Fibroblast of lung (primary cell): ENCODE results near the gene JMJD6. TPM values are rescaled to one million over a fixed set of nuclear protein-coding genes. Genes with fewer than 3 reads are reported as not detected.

Experiments used
- DNase-seq, 2 donors: peaks; one replicate each; pipeline versions ENCODE4 v3.0.0 to v3.0.0-alpha.2; 2010; ENCODE audit warnings: low read depth in 2 of 2
- H2AFZ ChIP-seq: 2 replicates; pipeline ENCODE4 v1.5.1; 2012; ENCODE audit warnings: low read length, control low read depth, inconsistent platforms
- H3K27ac ChIP-seq: 2 replicates; pipeline ENCODE4 v1.5.1; 2011; ENCODE audit warnings: low read length, control low read depth; ENCODE audit not compliant: insufficient read depth
- H3K27me3 ChIP-seq: 2 replicates; pipeline ENCODE4 v1.5.1; 2011; ENCODE audit warnings: mild to moderate bottlenecking, low read length; ENCODE audit not compliant: control insufficient read depth, insufficient read depth
- H3K36me3 ChIP-seq: 2 replicates; pipeline ENCODE4 v1.5.1; 2011; ENCODE audit warnings: low read length; ENCODE audit not compliant: control insufficient read depth, insufficient read depth
- H3K4me1 ChIP-seq: 2 replicates; pipeline ENCODE4 v1.5.1; 2011; ENCODE audit warnings: low read length; ENCODE audit not compliant: control insufficient read depth, insufficient read depth; ENCODE audit errors: extremely low read depth
- H3K4me2 ChIP-seq: 2 replicates; pipeline ENCODE4 v1.5.1; 2011; ENCODE audit warnings: low read length, control low read depth; ENCODE audit not compliant: insufficient read depth; ENCODE audit errors: extremely low read depth
- H3K4me3 ChIP-seq, 4 experiments: fragments of 200-600 bp in 1 of 4; sonication (generic) in 1 of 4; replicated peaks in 1 of 4; 2 replicates each; pipeline ENCODE4 v1.5.1; 2011 to 2016; ENCODE audit warnings: low read length in 4 of 4, low read depth in 3 of 4, mild to moderate bottlenecking in 3 of 4, control low read depth in 2 of 4, inconsistent platforms in 1 of 4, mixed read lengths in 1 of 4; ENCODE audit not compliant: insufficient read depth in 1 of 4; ENCODE audit errors: control extremely low read depth in 1 of 4
- H3K79me2 ChIP-seq: 2 replicates; pipeline ENCODE4 v1.5.1; 2012; ENCODE audit warnings: mild to moderate bottlenecking, low read length, inconsistent platforms; ENCODE audit not compliant: control insufficient read depth, insufficient read depth
- H3K9ac ChIP-seq: 2 replicates; pipeline ENCODE4 v1.5.1; 2011; ENCODE audit warnings: mild to moderate bottlenecking, low read length, control low read depth; ENCODE audit not compliant: insufficient read depth
- H3K9me3 ChIP-seq: 2 replicates; pipeline ENCODE4 v1.5.1; 2012; ENCODE audit warnings: low read depth, low read length; ENCODE audit not compliant: control insufficient read depth, insufficient read depth
- H4K20me1 ChIP-seq: 2 replicates; pipeline ENCODE4 v1.5.1; 2011; ENCODE audit warnings: low read length; ENCODE audit not compliant: control insufficient read depth, insufficient read depth; ENCODE audit errors: extremely low read depth
- EZH2 ChIP-seq: IDR thresholded peaks from 2 replicates; pipeline ENCODE4 v1.5.1; 2012; ENCODE audit warnings: low read length, control low read depth, mild to moderate bottlenecking; ENCODE audit errors: missing control alignments
- polyA plus RNA-seq, 2 donors: library from polyadenylated mRNA; depleted of rRNA in 1 of 2; stranded (reverse) in 1 of 2; unstranded in 1 of 2; fragments of >200 nt; gene quantifications; 2 replicates each; pipeline ENCODE4 v1.2.1, GENCODE V29; 2011 to 2012; ENCODE audit warnings: missing spikeins in 1 of 2
- total RNA-seq: library from RNA; depleted of rRNA; stranded (reverse); fragments of >200 nt; gene quantifications from 2 replicates; pipeline ENCODE4 v1.2.1, GENCODE V29; 2014
- TF ChIP-seq, protein P1 (sequence below), 2 donors: IDR thresholded peaks in 1 of 2; conservative IDR thresholded peaks in 1 of 2; 1 replicate in 1 of 2; 2 replicates in 1 of 2; pipeline ENCODE4 v1.5.1; 2011 to 2012; ENCODE audit warnings: low read length in 2 of 2, control low read depth in 1 of 2, inconsistent platforms in 1 of 2, low read depth in 1 of 2, mild to moderate bottlenecking in 1 of 2

JMJD6 gene
- total and polyA plus RNA-seq, 2 donors (not counting 1 experiment from before 2014, with no cell fraction given), result 16.2 to 17.7 TPM

DNA sequence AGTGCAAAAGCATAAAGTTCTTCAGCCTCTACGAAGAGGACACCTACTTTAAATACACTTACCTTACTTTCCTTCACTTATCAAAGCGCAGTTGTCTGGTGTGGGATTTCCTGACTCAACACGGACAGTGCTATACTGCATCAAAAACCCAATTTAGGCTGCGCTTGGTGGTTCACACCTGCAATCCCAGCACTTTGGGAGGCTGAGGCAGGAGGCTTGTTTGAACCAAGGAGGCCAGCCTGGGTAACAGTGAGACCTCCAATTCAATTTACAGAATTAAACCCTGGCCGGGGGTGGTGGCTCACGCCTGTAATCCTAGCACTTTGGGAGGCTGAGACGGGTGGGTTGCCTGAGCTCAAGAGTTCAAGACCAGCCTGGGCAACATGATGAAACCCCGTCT lies 4.1 kb downstream of the JMJD6 start:
- no peak overlapping the region for H3K9ac ChIP-seq
- H3K4me3 ChIP-seq, result no peak overlapping the region
- no peaks in the 10 kb centered on the region for H3K9me3 ChIP-seq
- H3K79me2 ChIP-seq, result peaks cover 39% of the 10 kb centered on the region
- H3K27me3 ChIP-seq, result no peaks in the 10 kb centered on the region
- no peak overlapping the region for H2AFZ ChIP-seq
- H3K36me3 ChIP-seq, result peaks cover 16% of the 10 kb centered on the region
- H3K4me1 ChIP-seq, result no peaks in the 10 kb centered on the region
- no peak overlapping the region for H3K4me2 ChIP-seq
- no peak overlapping the region for H3K27ac ChIP-seq
- no peak for TF ChIP-seq EZH2
- TF ChIP-seq, protein P1, sequence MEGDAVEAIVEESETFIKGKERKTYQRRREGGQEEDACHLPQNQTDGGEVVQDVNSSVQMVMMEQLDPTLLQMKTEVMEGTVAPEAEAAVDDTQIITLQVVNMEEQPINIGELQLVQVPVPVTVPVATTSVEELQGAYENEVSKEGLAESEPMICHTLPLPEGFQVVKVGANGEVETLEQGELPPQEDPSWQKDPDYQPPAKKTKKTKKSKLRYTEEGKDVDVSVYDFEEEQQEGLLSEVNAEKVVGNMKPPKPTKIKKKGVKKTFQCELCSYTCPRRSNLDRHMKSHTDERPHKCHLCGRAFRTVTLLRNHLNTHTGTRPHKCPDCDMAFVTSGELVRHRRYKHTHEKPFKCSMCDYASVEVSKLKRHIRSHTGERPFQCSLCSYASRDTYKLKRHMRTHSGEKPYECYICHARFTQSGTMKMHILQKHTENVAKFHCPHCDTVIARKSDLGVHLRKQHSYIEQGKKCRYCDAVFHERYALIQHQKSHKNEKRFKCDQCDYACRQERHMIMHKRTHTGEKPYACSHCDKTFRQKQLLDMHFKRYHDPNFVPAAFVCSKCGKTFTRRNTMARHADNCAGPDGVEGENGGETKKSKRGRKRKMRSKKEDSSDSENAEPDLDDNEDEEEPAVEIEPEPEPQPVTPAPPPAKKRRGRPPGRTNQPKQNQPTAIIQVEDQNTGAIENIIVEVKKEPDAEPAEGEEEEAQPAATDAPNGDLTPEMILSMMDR (conservative IDR thresholded peaks at IDR 0.05 in 1 of 2, IDR thresholded peaks at IDR 0.05 in 1 of 2; ENCODE audit: low read depth in 1 of 2, low read length in 2 of 2), result no peak
- no peak for DNase-seq
- no peaks in the 10 kb centered on the region for H4K20me1 ChIP-seq

DNA sequence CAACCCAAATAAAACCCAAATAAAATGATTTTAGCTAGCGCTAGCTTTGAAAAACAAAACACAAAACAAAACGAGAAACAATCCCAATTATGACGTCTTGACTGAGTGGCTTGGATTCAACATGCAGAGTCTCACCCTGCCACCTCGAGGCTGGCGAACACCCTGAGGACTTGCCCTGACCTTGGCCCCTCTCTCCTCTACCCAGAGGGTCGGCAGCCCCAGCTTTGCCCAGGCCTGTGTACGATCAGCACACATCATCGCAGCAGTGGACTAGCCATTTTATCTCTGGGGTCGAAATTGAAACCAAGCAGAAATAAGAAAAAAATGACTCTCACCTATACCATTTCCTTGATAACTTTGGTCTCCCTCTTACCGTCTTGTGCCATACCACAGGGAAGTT lies 4.9 kb downstream of the JMJD6 start:
- Histone ChIP-seq H3K79me2 (peaks cover 34% of the 10 kb centered on the region), H3K27ac (no peak overlapping the region), H3K4me3 (no peak overlapping the region), H3K27me3 (no peaks in the 10 kb centered on the region), H3K9me3 (no peaks in the 10 kb centered on the region), H3K36me3 (peaks cover 16% of the 10 kb centered on the region), H3K4me1 (peaks cover 2% of the 10 kb centered on the region), H2AFZ (no peak overlapping the region), H3K4me2 (no peak overlapping the region), H3K9ac (no peak overlapping the region), H4K20me1 (no peaks in the 10 kb centered on the region)
- DNase-seq, result no peak
- no peak for TF ChIP-seq EZH2
- TF ChIP-seq, protein P1 (conservative IDR thresholded peaks at IDR 0.05 in 1 of 2, IDR thresholded peaks at IDR 0.05 in 1 of 2; ENCODE audit: low read depth in 1 of 2, low read length in 2 of 2), result no peak

DNA sequence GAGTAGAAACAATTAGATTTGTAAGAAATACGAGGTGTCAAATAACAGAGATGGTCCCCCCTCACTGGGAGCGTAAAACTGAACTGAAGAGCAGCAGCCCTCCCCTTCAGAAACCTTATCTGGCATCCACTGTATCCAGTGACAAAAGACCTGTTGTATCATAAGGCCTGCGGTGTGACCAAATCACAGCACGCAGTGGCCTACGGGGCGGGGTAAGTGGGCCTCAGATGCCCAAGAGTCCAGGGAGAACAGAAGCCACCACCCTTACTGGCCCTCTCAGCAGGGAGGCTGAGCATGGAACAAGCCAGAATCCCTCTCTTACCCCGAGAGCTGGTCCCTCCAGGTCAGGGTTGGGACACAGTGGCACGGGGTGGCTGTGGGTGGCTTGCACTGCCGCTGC lies 5.5 kb downstream of the JMJD6 start:
- H3K4me1 ChIP-seq, result peaks cover 6% of the 10 kb centered on the region
- peaks cover 16% of the 10 kb centered on the region for H3K36me3 ChIP-seq
- no peaks in the 10 kb centered on the region for H3K9me3 ChIP-seq
- no peak overlapping the region for H3K9ac ChIP-seq
- peaks cover 34% of the 10 kb centered on the region for H3K79me2 ChIP-seq
- TF ChIP-seq, protein P1 (conservative IDR thresholded peaks at IDR 0.05 in 1 of 2, IDR thresholded peaks at IDR 0.05 in 1 of 2; ENCODE audit: low read depth in 1 of 2, low read length in 2 of 2), result no peak
- no peak for TF ChIP-seq EZH2
- no peak for DNase-seq
- no peak overlapping the region for H3K4me3 ChIP-seq
- H3K27me3 ChIP-seq, result no peaks in the 10 kb centered on the region
- no peak overlapping the region for H3K4me2 ChIP-seq
- no peak overlapping the region for H2AFZ ChIP-seq
- no peaks in the 10 kb centered on the region for H4K20me1 ChIP-seq
- no peak overlapping the region for H3K27ac ChIP-seq
